Measurements from ENCODE around the gene C5AR2.
"Not testable (repeated sequence)": the region's sequence is repeated elsewhere in the genome, so short reads cannot be mapped to it uniquely, and the experiment has no call there.

C5AR2 gene

DNA sequence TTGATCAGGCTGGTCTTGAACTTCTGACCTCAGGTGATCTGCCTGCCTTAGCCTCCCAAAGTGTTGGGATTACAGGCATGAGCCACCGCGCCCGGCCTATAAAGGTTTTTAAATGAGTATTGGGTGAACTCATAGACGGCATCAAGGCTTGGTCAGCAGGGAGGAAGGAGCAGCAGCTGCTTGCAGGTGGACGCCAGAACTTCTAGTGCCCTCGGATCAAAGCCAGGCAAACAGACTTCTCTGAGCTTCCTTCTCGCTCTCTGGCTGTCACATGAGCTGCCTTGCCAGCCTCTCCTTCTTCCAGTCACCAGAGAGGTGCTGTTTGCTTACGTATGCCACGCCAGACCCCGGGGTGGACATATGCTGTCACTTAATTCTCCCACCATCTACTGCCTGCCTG is 33.5 kb downstream of the C5AR2 start:
- DNase-seq = not testable (repeated sequence)

DNA sequence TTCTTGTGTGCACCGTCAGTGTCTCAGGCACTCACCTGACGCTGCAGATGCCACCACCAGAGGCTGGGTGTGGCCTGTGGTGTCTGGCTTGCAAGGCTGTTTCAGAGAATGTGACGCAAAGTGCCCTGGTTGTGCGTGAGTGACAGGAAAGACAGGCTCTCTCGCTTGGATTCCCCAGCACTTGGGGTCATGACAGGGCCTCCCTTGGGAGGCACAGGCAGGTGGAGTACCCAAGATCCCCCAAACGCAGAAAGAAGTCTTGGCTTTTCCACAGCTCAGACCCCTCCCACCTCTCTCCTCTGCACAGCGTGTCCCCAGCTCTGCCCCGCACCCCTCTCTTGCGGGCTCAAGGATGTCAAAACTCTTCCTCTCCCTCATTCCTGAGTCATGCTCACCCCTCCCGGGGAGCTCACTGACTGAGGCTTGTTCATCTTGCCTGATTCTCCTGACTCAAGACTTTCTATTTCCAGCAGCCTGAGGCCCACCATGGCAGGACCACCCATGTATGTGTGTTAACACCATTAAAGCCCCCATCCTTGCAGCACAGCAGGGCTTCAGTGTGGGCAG is 38.2 kb downstream of the C5AR2 start:
- no peak for DNase-seq

DNA sequence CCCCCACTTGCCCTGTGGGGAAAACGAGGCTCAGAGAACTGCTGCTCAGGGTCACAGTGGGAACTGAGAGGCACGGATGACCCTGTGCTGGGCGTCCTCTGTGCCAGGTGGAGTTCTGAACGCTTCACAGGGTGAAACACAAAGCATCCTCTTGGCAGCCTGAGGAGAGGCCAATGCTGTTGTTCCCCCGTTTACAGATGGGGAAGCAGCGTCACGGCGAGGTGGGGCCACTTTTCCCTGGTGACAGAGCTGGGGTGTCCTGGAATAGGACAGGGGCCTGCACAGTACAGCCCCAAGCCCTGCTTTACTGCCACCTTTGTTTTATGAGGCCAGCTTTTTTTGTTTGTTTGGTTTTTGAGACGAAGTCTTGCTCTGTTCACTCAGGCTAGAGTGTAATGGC is 39.3 kb downstream of the C5AR2 start:
- DNase-seq = no peak

DNA sequence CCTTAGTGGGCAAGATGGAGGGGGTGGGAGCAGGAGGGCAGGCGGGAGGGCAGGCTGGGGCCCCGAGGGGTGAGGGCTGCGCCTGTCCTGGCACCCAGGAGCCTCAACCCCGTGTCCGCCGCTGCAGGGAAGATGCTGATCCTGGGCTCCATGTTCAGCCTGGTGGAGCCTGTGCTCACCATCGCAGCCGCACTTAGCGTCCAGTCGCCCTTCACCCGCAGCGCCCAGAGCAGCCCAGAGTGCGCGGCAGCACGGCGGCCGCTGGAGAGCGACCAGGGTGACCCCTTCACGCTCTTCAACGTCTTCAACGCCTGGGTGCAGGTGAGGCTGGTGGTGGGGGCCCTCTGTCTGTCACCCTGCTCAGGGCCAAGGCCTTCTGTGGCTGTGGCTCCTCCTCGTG is 40.6 kb downstream of the C5AR2 start:
- DNase-seq = no peak

DNA sequence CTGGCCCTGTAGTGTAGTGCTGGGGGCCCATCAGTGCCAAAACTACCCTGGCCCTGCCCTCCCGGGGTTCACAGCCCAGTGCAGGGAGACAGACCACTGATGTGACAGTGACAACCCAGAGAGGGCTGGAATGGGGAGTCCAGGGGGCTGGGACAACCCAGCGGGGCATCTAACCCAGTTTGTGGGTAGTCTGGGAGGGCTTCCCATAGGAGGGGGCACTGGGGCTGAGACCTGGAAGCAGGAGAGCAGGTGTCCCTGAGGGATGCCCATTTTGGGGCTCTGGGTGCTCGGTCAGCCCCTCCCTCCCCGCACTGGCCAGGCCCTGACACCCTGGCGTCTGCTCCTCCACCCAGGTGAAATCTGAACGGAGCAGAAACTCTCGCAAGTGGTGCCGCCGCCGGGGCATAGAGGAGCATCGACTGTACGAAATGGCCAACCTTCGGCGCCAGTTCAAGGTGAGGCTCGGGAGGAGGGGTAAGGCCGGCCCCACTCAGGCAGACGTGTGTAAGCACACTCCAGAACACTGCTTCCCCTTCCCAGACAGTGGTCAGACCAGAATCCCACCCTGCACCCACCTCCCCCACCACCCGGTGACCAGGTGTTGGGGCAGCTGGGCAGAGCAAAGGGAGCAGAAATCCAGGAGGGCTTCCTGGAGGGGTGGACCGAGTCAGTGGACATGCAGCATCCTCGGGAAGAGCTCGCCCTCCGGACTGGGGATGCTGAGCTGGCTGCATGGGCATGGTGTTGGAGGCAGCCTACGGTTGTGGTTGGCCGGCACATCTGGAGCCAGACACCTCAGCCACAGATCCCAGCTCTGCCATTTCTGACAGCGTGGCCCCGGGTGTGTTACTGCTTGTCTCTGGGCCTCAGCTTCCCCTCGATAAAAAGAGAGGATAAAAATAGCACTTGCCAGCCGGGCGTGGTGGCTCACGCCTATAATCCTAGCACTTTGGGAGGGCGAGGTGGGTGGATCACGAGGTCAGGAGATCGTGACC is 41.6 kb downstream of the C5AR2 start:
- DNase-seq = no peak

DNA sequence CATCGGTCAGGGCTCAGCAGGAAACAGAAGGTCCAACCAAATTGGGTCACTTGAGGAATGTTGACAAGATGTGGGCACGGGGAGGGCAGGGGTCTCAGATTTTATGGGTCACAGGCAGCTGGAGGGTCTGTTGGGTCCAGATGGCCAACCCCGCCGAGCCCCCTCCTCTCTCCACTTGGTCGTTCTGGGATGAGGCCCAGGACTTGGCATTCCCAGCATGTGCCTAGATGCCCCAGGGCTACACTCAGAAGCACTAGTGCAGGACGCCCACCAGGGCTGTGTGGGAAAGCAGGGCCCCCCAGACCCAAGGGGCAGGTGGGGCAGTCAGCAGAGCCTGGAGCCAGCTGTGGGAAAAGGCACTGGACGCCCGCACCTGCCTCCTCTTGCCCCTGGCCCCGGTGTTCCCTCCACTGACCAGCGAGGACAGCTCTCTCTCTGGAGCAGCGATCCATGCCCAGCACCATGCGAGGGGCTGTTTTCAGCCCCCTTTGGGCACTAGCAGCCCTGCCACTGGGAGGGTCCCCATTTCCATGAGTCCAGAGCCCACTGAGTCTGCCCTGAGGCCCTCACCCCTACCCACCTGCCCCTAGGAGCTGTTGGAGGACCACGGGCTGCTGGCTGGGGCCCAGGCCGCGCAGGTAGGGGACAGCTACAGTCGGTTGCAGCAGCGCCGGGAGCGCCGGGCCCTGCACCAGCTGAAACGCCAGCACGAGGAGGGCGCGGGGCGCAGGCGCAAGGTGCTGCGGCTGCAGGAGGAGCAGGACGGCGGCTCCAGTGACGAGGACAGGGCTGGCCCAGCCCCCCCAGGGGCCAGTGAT is 43.1 kb downstream of the C5AR2 start:
- no peak for DNase-seq

DNA sequence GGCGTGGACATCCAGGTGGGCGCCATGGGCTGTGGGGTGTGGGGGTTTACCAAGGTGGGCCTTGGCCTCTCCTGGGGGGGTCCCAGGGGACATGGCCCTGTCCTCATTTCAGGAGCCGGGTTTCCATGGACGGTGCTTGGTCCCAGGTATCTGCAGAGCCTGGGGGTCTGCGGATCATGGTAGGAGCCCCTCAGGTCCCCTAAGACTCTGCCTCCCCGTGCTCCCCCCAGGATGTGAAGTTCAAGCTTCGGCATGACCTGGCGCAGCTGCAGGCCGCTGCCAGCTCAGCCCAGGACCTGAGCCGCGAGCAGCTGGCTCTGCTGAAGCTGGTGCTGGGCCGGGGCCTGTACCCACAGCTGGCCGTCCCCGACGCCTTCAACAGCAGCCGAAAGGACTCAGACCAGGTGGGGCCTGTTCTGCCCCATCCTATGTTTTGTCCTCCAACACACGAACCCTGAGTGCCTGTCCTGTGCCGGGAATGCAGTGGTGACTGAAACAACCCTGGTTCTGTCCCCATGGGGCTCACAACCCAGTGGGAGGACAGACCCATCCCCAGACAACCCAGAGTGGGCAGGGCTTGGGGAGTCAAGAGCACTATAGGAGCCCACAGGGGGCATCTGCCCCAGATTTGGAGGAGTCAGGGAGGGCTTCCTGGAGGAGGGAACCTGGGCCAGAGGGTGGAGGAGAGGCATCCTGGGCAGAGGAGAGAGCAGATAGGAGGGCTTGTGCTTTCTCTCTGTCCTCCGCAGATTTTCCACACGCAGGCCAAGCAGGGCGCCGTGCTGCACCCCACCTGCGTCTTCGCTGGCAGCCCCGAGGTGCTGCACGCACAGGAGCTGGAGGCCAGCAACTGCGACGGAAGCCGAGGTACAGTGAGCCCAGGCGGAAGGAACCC is 44.0 kb downstream of the C5AR2 start:
- DNase-seq = no peak

DNA sequence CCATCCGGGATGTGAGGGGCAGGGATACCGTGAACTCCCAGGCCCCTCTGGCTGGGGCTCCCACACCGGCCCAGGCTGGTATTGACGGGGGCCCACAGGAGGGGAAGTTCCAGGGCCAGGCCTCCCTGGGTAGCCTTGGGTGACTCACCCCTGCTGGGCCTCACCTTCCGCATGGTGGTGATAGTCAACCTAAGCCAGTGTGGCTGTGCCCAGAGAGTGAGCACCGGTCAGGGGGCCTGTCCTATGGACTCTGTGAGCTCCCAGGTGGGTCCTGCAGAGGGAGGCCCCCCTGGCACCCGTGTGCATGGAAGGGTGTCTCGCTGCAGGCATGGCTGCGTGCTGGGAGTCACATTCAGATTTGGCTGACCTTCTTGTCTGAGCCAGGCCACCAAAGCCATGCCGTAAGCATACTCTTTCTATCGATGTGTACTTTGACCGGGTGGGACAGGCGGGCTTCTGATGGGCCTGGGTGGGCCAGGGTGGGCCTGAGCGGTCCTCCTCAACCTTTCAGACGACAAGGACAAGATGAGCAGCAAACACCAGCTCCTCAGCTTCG is 44.7 kb downstream of the C5AR2 start:
- no peak for DNase-seq

DNA sequence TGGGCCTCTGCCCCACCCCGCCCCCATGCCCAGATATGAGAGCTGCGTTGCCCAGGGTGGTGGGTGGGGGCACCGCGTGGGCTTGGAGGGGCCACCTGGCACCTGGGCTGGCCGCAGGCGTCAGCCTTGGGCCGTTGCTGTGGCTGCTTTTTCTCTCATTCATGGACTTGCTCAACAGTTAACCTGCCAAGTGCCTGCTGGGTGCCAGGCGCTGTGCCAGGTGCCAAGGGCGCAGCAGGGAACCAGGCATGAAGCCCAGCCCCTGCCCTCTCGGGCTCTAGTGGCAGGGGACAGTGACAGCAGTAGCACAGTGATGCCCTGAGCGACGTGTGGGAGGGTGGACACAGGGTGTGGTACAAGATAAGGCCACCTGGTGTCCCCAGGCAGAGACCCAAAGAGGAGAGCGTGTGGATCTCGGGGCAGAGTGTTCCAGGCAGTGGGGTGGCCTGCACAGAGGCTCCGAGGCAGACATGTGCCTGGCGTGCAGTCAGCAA is 45.3 kb downstream of the C5AR2 start:
- DNase-seq = peak; percentile 25

DNA sequence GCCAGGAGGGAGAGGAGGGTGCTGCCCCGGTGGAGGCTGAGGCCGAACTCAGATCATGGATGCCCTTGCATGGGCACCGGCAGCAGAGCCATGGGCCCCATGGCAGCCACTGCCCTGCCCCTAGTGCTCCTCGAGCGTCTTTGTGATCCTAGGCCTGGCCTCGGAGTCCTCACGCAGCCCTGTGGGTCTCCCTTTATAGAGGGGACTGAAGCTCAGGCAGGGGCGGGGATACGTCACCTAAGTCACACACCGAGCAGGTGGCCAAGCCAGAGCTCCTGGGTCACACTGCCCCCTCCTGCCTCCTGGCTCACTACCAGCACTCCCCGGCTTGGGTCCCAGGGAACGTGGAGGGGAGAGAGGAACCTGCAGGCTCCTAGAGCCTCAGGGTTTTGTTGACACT is 45.8 kb downstream of the C5AR2 start:
- peak; percentile 22 for DNase-seq

DNA sequence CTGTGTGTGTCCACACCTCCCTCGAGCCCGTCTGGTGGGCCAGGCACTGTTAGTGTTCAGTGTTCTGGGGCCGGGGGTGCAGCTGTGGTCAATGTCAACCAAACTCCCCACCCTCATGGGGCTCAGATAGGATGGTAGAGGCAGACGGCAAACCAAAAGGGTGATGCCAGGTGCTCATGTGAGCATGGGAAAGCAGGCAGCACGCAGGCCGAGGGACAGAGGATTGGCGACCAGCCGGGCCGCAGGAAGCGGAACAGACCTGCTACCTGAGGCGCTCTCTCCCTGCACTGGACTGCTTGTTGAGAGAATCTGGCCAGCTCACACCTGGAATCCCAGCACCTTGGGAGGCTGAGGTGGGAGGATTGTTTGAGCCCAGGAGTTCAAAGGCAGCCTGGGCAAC is 46.3 kb downstream of the C5AR2 start:
- DNase-seq = no peak

DNA sequence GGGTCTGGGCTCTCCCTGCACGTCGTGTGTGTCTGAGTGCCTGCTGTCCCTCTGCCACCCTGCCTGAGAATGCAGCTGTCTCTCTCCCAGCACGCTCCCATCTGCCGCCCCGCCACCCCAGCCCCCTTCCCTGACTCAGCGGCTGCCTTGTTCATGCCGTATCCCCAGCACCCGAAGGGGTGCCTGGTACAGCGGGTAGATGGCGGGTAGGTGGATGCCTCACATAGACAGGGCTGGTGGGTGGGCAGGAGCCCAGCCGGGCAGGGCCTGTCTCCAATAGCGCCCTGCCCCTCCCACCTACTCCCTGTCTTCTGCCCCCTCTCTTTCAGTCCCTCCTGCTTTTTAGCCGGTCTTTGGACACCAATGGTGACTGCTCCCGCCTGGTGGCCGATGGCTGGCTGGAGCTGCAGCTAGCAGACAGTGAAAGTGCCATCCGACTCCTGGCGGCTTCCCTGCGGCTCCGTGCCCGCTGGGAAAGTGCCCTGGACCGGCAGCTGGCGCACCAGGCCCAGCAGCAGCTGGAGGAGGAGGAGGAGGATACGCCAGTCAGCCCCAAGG is 47.5 kb downstream of the C5AR2 start:
- no peak for DNase-seq

DNA sequence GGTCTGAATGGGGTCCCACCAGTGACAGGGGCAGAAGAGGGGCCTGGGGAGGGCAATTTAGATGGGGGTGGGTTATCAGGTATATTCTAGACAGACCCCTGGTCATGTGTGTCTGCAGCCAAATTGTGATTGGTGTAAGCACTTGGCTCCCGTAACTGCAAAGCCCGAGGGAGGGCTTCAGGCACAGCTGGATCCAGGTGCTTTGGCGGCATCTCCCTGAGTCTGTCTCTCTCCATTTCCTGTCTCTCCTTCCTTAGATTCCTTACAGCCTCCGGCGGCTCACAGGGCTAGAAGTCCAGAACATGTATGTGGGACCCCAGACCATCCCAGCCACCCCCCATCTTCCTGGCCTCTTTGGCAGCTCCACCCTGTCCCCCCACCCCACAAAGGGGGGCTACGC is 48.6 kb downstream of the C5AR2 start:
- no peak for DNase-seq

DNA sequence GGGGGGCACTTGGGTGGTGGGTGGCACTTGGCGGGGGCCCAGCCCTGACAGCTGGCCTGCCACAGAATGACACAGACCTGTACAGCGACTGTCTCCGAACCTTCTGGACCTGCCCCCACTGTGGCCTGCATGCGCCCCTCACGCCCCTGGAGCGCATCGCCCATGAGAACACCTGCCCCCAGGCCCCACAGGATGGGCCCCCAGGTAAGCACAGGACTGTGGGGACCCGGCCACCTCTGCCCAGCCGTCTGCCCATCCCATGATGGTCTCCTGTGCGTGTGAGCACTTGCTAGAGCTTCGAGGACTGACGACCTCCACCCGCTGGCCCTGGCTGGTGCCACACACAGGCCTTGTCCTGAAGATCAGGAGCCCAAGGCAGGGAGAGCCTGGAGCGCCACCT is 49.1 kb downstream of the C5AR2 start:
- DNase-seq = no peak

DNA sequence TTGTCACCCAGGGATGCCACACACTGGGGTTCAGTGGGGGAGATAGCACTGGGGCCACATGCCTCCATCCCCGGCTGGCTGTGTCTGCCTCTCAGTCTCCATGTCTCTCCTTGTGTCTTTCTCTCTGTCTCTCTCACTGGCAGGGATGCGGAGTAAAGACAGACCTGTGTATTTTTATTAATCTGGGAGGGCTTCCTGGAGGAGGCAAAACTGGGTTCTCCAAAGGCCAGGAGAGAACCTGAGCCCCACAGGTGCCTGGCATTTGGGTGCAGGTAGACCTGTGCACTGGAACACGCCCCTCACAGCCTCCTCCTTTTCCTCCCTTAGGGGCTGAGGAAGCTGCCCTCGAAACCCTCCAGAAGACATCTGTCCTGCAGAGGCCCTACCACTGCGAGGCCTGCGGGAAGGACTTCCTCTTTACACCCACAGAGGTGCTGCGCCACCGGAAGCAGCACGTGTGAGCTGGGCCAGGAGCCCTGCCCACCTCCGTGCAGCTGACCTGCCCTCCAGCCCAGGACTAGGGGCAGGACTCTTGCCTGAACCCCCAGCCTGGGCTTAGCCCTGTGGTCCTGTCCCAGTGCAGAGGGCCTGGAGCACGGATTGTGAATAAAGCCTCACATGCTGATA is 49.8 kb downstream of the C5AR2 start:
- no peak for DNase-seq

DNA sequence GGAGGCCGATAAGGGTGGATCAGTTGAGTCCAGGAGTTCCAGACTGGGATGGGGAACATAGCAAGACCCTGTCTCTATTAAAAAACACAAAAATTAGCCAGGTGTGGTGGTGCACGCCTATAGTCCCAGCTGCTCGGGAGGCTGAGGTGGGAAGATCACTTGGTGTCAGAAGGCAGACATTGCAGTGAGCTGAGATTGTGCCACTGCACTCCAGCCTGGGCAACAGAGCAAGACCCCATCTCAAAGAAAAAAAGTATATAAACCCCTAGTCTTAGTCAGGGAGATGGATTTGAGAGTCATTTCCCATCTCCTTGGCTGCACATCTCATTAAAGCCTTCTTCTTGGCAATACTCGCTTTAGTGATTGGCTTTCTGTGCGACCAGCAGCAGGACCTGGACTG is 51.9 kb downstream of the C5AR2 start:
- not testable (repeated sequence) for DNase-seq

DNA sequence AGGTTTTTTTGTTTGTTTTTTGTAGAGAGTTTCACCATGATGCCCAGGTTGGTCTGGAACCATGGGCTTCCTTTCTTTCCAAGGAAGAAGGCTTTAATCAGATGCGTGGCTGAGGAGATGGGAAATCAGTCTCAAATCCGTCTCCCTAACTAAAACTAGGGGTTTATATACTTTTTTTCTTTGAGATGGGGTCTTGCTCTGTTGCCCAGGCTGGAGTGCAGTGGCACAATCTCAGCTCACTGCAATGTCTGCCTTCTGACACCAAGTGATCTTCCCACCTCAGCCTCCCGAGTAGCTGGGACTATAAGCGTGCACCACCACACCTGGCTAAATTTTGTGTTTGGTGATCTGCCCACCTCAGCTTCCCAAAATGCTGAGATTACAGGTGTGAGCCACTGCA is 52.6 kb downstream of the C5AR2 start:
- not testable (repeated sequence) for DNase-seq

DNA sequence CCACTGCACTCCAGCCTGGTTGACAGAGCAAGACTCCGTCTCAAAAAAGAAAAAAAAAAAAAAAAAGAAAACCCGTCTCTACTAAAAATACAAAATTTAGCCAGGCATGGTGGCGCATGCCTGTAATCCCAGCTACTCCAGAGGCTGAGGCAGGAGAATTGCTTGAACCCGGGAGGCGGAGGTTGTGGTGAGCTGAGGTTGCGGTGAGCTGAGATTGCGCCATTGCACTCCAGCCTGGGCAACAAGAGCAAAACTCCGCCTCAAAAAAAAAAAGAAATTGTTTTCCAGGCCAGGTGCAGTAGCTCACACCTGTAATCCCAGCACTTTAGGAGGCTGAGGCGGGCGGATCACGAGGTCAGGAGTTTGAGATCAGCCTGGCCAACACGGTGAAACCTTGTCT is 54.6 kb downstream of the C5AR2 start:
- DNase-seq = not testable (repeated sequence)

DNA sequence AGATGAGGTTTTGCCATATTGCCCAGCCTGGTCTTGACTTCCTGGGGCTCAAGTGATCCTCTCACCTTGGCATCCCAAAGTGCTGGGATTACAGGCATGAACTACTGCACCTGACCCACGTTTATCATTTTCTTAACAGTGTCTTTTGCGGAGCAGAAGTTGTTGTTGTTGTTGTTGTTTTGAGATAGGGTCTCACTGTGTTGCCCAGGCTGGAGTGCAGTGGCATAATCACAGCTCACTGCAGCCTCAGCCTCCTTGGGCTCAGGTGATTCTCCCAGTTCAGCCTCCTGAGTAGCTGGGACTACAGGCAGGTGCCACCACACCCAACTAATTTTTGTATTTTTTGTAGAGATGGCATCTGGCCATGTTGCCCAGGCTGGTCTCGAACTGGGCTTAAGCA is 55.6 kb downstream of the C5AR2 start:
- not testable (repeated sequence) for DNase-seq

DNA sequence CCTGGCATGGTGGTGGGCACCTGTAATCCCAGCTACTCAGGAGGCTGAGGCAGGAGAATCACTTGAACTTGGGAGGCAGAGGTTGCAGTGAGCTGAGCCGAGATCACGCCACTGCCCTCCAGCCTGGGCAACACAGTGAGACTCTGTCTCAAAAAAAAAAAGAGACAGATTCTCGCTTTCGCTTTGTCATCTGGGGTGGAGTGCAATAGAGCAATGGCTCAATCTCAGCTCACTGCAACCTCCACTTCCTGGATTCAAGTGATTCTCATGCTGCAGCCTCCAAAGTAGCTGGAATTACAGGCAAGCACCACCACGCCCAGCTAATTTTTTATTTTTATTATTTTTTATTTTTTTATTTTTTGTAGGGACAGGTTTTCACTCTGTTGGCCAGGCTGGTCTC is 56.7 kb downstream of the C5AR2 start:
- DNase-seq = not testable (repeated sequence)

DNA sequence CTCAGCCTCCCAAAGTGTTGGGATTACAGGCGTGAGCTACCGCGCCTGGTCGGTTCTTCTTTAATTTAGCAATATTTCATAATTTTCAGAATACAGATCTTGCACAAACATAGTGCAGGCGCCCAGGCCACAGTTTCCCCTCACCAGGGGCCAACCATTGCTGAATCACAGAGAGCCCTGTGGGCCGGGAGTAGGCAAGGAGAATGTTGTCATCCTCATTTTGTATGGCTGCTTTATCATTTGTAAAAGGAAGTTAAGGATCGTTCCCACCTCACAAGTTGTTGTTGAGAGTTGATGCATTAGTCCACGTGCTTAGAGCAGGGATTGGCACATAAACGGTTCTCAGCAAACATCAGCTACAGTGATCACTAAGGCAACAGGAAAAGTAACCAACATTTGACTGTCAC is 57.2 kb downstream of the C5AR2 start:
- no peak for DNase-seq

All from NCI-H2029 treated with DMSO at 0.1 percent for 48 hours (cell line).